GM12872 (cell line): ENCODE results near the gene PIP4K2A.

Source experiments
- CTCF ChIP-seq: IDR thresholded peaks from 3 replicates; pipeline ENCODE4 v1.5.1; 2011; ENCODE audit warnings: low read depth, mild to moderate bottlenecking, low read length, moderate library complexity; ENCODE audit not compliant: insufficient read depth

Gene PIP4K2A

GRCh38 chr10:22626784-22627183 is 87.6 kb downstream of the PIP4K2A start:
- TF ChIP-seq CTCF, result no peak

- no peak for TF ChIP-seq CTCF
Measured at GRCh38 chr10:22625516-22626290, 88.7 kb downstream of the PIP4K2A start.

- no peak for TF ChIP-seq CTCF
Measured at GRCh38 chr10:22624287-22624738, 90.1 kb downstream of the PIP4K2A start.

- TF ChIP-seq CTCF, result no peak
Measured at GRCh38 chr10:22623633-22624253, 90.6 kb downstream of the PIP4K2A start.

- TF ChIP-seq CTCF, result no peak
Measured at GRCh38 chr10:22622242-22622806, 92.1 kb downstream of the PIP4K2A start.

GRCh38 chr10:22621726-22622125 is 92.7 kb downstream of the PIP4K2A start:
- no peak for TF ChIP-seq CTCF

GRCh38 chr10:22620929-22621328 is 93.4 kb downstream of the PIP4K2A start:
- TF ChIP-seq CTCF, result no peak
